COLO668 (cell line): ENCODE measurements around the gene CYP4A22.
"Not testable (repeated sequence)": the region's sequence is repeated elsewhere in the genome, so short reads cannot be mapped to it uniquely, and the experiment has no call there.

Experiments
- DNase-seq: peaks from one replicate; lab custom pipeline; 2025; ENCODE audit not compliant: unreplicated experiment; lab: John Stamatoyannopoulos, UW

Gene CYP4A22

GRCh38 chr1:47184090-47184821 is 47.0 kb downstream of the CYP4A22 start:
- DNase-seq, result no peak

GRCh38 chr1:47184822-47185677 is 47.8 kb downstream of the CYP4A22 start:
- no peak for DNase-seq

GRCh38 chr1:47186267-47187185 is 49.3 kb downstream of the CYP4A22 start:
- no peak for DNase-seq

GRCh38 chr1:47187231-47187925 is 50.1 kb downstream of the CYP4A22 start:
- no peak for DNase-seq

DNA sequence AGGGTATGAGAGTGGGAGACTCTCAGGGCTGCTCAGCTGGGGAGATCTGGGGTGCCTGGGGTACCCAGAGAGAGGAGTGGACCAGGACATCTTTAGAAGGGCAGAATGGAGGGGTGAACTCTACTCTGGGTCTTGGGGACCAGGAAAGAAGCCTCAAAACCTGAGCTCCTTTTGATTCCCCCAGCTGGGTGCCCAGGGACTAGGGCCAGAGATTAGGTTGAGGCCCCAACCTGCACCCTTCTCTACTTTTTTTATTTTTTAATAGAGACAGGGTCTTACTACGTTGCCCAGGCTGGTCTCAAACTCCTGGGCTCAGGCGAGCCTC is 50.6 kb downstream of the CYP4A22 start:
- no peak for DNase-seq

GRCh38 chr1:47188791-47189785 is 51.8 kb downstream of the CYP4A22 start:
- no peak for DNase-seq

DNA sequence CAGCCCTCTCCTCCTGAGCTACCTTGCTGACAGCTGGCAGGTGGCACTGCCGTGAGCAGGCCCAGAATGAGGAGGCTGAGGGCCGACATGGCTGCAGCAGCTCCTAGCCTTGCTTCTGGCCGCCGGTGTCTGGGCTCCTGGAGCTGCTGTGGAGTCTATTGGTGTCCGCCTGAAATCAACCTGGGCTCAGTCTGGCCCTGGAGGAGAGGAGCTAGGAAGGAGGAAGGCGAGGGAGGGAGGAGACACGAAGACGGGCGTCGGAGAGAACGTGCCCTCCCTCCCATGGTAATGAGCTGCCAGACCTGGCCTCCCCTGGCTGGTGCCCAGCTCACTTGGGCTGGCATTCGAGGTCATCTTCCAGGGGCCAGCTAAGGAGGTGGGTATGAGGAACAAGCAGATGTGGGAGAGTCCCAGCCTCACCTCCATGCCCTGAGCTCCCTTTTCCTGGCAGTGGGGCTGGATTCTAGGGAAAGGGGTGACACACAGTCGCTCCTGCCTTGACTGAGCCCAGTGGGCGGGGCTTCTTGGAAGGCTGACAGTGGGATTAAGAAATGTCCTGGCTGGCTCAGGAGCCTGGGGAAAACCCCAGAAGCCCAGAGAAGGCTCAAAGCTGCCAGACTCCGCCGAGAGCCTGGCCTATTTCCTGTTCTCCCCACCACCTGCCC is 52.7 kb downstream of the CYP4A22 start, which contains the start of gene PDZK1IP1:
TSS of gene PDZK1IP1 (minus strand) at position 193 of the 665 bp plus-strand sequence. CDS start at position 89, 104 bp downstream.
- no peak for DNase-seq

DNA sequence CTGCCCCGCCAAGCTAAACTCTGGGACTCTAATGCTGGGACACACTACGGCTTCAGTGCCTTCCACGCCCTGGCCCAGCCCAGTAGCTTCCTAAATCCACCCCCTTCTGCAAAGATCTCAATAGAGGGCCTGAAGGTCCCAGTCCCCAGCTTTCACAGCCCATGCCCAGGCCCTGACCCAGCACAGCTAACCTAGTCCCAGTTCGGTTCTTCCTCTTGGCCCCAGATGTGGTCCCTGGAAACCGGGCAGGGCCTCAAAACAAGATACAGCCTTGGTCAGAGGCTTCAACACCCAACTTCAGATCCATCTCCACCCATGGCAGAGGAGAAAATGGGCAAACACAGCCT is 53.2 kb downstream of the CYP4A22 start:
- no peak for DNase-seq

DNA sequence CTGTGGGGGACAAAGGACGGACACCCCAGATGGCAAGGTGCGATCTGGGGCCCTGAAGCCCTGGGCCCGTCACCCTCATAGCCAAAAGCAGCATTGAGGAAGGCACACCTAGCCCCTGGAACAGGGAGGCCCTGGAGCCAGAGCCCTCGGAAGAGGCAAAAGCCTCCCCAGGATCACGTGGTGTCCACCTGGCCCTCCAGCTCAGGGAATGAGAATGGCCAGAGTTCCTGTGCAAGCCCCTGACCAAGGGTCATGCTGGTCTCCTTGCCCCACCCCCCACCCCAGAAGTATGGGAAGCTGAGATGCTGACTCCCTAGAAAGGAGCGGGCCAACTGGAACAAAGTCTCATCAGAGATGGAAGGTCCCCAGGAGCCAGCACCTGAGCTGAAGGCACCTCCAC is 53.6 kb downstream of the CYP4A22 start:
- no peak for DNase-seq

GRCh38 chr1:47191940-47192457 is 54.8 kb downstream of the CYP4A22 start:
- no peak for DNase-seq

DNA sequence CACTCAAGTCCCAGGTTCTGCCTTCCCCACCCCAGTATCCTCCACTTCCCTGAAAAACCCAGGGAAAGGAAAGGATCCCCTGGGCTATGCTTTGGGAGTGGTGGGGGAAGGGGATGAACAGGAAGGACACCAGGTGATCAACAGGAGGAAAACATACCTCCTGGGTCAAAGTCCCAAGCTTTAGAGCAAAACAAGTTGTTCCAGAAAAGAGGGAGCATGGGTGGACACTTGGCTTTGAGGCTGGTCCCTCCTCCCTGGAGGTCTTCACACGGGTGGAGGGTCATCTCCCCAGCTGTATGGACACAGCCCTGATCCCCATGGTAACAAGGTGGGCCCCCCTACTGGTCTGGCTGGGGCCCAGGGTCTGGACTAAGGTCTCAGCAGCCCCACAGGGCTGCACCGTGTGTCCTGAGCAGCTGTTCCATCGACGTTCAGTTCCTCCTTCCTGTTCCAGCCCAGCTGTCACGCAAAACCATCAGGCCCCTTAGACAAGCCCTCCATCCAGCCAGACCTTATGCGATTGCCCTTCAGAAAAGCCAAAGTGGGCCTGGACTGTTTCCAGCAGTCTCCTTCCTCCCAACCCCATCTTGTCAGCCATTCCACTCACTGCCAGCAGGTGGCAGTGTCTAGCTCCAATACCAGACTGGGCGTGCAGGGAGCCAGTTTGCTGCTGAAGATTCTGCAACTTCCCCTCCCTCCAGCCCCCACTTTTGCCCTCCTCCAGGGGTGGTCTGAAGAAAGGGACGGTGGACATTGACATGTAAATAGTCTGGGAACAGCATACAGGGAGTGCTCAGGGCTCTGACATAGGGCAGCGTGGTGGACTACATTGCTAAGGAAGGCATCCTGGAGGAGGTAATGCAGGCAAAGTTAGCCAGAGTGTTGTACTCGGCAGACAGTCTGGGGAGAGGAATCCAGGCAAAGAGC is 55.5 kb downstream of the CYP4A22 start:
- peak; percentile 81 for DNase-seq

DNA sequence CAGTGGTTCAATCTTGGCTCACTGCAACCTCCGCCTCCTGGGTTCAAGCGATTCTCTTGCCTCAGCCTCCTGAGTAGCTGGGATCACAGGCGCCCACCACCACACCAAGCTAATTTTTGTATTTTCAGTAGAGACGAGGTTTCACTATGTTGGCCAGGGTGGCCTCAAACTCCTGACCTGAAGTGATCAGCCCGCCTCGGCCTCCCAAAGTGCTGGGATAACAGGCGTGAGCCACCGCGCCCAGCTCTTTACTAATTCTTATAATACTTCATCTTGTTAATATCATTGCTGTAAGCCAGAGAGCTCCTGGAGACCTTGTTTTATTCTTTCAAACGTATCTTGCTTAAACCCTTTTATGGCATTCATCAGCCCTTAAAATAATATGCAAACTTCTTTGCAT is 56.3 kb downstream of the CYP4A22 start:
- DNase-seq, result not testable (repeated sequence)

DNA sequence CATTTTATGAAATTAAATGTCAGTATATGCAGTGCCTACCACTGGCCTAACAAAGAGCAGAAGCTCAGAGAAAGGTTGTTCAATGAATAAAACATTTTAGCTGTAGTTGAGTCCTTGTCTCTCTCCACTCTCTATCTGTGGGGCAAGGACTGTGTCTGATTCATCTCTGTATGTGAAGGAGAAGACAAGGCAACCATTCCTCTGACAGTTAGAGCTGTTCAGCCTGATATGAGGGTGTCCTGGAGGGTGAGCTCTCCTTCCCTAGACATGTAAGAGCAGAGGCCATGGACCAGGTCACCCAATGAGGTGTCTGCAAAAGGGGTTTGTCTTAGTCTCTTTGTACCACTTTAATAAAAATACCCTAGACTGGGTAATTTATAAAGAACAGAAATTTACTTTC is 57.1 kb downstream of the CYP4A22 start:
- no peak for DNase-seq

DNA sequence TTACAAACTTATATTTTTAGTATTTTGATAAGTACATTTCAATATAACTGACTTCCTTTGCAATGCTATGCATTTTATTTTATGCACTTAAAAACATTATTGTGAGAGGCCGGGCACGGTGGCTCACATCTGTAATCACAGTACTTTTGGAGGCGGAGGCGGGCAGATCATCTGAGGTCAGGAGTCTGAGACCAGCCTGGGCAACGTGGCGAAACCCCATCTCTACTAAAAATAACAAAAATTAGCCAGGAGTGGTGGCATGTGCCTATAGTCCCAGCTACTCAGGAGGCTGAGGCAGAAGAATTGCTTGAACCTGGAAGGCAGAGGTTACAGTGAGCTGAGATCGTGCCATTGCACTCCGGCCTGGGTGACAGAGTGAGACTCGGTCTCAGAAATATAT is 58.7 kb downstream of the CYP4A22 start:
- not testable (repeated sequence) for DNase-seq

- no peak for DNase-seq
These were observed 59.4 kb downstream of the CYP4A22 start for GRCh38 chr1:47196622-47197021.

DNA sequence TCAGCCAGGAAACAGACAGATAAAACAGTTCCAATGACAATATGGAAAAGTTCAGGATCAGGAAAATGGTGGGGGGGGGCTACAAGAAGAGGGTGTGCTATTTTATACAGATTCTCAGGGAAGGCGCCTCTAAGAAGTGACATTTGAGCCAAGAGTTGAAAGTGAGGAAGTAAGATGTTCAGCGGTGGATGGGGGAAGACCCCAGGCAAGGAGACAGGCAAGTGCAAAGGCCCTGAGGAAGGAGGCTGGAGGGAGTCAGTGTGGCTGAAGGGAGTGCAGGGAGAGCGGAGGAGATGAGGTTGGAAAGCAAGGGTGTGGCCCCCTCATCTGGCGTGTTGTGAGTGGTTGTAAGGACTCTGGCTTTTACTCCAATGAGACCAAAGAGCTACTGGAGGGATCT is 61.0 kb downstream of the CYP4A22 start:
- no peak for DNase-seq
